NCI-H2171 (cell line): ENCODE results near the gene CCDC91.
"Not testable (repeated sequence)": the region's sequence is repeated elsewhere in the genome, so short reads cannot be mapped to it uniquely, and the experiment has no call there.

ENCODE experiments used
- DNase-seq: peaks from one replicate; lab custom pipeline; 2025; lab: John Stamatoyannopoulos, UW

Gene CCDC91

DNA sequence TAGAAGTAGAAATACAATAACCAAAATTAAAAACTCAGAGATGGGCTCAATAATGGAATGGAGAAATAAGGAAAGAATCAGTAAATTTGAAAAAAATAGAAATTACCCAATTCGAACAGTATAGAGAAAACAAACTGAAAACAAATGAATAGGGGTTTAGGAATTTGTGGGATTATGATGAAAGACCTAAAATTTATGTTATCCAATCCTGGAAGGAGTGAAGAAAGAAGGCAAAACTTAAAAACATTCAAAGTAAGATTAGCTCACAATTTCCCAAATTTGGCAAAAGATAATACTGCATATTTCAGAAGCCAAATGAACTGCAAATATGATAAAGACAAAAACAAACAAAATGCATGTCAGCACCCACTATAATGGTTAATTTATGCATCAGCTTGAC is 177.1 kb downstream of the CCDC91 start:
- DNase-seq: no peak

DNA sequence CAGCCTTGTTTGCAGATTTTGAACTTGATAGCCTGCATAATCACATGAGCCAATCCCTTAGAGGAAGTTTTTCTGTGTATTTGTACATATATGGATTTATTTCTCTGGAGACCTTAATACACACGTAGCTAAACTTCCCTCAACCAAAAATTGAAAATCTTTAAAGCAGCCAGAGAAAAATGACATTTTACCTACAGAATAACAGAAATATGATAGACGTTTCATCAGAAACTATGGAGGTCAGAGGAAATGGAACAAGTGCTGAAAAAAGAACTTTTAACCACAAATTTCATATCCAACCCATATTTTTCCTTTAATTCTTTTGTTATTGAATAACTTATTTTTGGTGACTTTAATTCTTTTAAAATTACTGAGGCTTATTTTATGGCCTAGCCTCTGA is 177.7 kb downstream of the CCDC91 start:
- DNase-seq: no peak

DNA sequence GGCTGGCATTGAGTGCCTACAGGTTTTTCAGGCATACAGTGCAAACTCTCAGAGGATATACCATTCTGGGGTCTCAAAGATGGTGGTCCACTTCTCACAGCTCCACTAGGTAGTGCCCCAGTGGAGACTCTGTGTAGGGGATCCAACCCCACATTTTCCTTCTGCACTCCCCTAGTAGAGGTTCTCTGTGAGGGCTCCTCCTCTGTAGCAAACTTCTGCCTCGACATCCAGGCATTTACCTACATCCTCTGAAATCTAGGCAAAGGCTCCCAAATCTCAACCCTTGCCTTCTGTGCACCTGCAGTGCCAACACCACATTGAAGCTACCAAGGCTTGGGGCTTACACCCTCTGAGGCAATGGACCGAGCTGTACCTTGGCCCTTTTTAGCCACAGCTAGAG is 179.2 kb downstream of the CCDC91 start:
- DNase-seq: peak; percentile 17

DNA sequence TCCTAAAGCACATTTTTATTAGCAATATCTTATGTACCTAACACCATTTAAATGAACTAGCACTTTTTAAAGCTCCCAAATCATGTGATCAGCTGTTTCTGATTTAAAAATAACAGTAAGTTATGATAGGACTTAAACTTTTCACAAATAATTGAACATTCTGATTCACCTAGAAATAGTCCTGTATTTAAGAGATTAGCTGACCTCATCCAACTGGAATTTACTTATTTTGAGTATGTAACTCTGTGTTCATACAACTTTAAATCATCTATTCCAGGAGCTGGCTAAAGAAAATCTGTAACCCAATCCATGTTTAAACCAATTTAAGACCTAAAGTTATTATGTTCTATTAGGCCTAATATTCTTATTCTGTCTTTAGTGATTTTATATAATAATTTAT is 184.3 kb downstream of the CCDC91 start:
- no peak for DNase-seq

DNA sequence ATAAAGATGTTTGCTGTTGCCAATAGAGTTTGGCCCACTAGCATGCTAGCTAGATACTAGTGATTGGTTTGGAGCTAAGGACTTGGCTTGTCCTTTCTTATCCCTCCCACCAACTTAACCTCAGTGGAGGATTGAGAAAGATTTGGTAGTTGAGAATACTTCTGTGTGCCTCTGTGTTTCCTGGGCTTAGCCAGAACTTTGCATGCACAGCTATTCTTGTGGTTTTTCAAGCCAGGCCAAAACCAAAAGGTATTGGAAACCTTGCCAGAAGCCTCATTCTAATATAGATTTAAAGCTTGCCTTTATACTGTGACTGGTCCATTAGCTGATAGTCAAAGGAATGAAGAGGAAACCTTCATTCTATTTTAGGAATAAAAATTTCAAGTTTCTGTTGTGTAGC is 188.5 kb downstream of the CCDC91 start:
- DNase-seq: no peak

DNA sequence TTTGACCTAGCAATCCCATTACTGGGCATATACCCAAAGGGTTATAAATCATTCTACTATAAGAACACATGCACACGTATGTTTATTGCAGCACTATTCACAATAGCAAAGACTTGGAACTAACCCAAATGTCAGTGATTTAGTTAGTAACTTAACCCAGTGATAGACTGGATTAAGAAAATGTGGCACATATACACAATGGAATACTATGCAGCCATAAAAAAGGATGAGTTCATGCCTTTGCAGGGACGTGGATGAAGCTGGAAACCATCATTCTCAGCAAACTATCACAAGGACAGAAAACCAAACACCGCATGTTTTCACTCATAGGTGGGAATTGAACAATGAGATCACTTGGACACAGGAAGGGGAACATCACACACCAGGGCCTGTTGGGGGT is 189.5 kb downstream of the CCDC91 start:
- DNase-seq: not testable (repeated sequence)

DNA sequence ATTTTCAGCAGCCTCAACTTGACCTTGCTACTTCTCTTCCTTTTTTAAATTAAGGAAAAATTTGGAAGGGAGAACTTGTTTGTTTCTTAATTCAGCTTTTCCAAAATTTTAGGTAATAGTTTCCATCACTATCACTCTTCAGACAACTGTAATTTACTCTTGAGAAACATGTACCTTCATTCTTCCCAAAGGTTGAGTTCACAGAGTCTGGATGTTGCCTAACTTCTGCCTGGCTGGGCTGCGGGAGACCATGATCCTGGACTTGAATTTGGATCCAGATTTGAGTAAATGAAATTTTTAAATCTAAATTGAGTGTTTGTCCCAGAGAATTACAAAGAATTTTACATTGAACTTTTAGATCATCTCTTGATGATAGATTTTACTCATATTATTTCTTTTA is 193.1 kb downstream of the CCDC91 start:
- no peak for DNase-seq

DNA sequence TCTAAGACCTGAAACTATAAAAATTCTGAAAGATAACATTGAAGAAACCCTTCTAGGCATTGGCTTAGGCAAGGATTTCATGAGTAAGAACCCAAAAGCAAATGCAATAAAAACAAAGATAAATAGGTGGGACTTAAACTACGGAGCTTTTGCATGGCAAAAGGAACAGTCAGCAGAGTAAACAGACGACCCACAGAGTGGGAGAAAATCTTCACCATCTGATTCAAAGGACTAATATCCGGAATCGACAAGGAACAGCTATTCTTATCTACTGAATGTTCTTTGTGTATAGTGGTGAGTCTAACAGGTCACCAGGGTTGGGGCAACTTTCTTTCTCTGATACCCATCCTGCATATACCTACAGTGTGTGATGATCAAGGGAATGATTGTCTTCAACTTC is 198.6 kb downstream of the CCDC91 start:
- DNase-seq: no peak

DNA sequence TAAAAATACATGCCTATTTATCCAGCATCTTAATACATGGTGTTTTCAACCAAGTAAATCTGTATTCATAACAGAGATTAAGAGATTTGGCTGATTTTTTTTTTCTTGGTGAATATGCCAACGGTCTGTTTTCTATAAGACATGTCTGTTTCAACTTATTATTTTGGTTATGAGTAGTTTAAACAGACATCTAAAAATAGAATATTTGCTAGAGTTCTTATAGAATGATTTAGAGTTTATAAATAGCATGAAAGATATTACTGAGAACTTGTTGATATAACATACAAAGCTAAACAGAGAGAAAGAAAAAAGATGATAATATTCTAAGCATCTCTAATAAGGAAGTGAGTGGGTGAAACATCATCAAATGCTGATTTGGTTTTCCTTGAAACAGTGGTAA is 199.9 kb downstream of the CCDC91 start:
- no peak for DNase-seq

DNA sequence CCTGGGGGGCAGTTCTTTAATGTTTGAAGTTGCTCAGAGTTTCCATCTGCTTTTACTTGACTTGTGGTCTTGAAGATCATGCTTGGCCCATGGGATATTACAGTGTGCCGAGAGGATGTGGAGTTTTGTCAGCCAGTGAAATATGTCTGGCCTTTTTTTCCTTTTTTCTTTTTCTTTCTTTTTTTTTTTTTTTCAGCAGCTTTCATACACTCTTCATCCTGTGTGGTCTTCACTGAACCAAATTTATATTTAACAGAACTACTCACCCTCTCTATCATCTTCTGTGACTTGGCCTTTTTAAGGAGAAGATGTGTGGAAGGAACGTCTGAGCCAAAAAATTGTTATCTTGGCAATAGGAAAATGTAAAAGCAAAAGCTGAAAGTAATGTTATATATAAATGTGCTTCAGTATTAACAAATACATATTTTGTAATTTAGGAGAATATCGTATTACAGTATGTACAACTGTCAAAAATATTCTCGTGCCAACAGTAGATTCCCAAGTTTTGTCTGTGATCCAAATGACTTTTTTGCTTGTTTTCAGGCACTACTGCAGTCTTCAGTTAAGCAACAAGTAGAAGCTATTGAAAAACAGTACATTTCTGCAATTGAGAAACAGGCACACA is 200.6 kb downstream of the CCDC91 start:
- no peak for DNase-seq

DNA sequence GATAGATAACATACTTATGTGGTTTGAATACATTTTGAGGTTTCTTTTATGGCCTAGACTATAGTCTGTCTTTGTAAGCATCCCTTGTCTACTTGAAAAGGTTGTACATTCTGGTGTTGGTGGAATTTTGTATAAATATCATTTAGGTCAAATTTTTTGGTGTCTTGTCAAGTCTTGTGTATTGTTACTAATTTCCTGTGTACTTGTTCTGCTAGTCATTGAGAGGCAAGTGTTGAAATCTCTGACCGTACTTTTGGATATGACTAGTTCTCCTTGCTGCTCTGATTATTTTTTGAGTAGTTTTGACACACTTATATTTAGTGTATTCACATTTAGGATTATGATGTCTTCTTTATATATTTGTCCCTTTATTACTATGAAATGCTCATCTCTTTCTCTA is 219.6 kb downstream of the CCDC91 start:
- DNase-seq: no peak

DNA sequence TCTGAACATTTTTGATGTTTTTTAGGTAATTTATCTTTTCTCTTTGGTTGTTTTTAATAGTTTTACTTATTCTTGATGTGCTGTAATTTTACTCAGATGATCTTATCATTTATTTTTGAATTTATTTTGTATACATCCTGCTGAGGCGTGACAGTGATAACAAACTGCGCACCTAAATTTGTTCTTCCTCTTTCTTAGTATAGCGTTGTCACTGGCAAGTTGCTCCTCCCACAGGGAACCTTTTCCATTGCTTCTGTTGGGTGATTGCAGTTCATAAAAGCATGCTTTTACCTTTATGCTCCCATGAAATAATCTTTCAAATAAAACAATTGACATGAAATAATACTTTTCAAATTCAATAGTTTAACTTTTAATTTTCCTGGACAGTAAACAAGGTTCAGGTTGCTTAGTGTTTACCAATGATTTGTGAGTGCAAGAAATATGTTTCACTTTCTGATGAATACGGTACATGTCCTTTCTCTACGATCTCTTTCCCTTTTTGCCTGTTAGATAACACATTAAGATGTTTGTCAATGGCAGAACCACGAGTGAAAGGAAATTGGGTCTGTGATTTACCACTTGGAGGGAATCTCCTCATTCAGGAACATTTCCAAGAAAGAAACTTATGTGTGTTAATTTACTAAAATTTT is 223.3 kb downstream of the CCDC91 start:
- DNase-seq: no peak

DNA sequence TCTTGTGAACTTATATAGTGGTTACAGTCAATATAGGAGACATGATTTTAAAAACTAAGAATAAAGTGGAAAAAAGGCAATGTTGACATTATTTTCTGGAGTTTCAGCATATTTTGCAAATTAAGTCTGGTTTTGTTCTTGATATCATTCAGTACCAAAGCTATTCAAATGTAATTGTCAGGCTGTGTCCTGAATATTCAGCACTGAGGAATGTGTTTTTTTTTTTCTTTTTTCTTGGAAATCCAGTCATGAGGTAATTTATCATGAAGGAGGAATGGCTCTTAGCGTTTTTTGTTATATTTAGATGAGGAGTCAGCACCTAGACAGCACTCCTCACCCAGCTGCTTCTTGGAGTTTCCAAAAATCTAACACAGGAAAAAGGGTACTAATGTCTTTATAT is 225.5 kb downstream of the CCDC91 start:
- DNase-seq: no peak

DNA sequence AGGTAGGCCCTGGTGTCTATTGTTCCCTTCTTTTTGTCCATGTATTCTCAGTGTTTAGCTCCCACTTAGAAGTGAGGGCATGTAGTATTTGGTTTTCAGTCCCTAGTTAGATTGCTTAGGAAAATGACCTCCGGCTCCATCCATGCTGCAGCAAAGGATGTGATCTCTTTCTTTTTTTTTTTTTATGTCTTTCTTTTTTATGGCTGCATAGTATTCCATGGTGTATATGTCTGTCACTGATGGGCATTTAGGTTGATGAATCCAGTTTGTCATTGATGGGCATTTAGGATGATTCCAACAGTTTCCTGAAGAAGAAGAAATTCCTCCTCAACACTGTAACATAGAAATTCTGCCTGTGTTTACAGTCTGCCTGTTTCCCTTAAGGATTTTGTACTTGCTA is 231.1 kb downstream of the CCDC91 start:
- DNase-seq: no peak

DNA sequence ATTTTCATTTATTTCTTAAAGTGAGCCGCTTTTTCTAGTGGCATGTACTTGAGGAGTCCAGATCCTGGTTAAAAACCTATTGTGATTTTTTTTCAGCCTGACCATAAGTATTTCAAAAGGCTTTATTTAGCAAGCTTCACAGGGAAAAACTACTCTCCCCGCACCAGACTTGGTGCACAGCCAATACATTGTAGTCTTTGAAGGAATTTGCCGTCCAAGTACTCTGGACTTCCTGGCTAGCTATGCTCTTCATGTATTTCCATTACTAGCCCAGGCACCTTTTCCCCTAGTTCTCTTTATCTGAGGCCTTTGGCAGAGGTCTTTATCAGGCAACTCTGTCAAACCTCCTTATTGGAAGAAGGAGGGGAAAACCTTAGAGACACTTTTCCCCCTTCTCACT is 234.7 kb downstream of the CCDC91 start:
- no peak for DNase-seq

DNA sequence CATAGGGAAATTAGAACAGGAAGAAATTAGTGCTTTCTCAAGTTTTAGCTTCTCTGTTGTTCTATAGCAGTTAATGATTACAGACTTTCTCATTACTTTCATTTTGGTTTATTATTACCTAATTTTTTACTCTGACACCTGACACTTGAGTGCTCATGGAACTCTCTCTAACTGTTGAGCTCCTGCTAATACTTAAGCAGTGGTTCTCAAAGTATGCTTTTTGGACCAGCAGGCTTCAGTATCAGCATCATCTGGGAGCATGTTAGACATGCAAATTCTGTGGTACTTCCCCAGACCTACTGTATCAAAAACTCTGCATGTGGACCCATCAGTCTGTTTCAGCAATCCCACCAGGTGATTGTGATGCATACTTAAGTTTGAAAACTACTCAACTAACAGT is 235.3 kb downstream of the CCDC91 start:
- DNase-seq: no peak

DNA sequence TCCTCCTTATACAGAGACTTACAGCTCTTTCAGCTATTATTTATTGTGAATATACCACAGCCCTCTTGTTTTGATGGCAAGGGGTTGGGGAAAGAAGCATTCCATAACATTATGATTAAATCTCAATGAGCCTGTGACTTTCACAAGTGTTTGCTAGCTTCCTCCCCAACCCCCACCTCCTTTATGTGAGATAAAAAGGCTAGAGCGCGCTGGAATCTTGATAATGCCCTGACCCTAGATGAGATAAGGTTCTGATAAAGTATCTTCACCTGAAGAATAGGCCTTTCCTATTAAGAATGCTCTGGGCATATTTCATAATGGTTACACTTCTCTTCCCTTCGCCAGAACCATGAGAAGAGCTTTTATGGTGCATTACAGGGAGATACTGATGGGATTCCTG is 236.8 kb downstream of the CCDC91 start:
- no peak for DNase-seq

DNA sequence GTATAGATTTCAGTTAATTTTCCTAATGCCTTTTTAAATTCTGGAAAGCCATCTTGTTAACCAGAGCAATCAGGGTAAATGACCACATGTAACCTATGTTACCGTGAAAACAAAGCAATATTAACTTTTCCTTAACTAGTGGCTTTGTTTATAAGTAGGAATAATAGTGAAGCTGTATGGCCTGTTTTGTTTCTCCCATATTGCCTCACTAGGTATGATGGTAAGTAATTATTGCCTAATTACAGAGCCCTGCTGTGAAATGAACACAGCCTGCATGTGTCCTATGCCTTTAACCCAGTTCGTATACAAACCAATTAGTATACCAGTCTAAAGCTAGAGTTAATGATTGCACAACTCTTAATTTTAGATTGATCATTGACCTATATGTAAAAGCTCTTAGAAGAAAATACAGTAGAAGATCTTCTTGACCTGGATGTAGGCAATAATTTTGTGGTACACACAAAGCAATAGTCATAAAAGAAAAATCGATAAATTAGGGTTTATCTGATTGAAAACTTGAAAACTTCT is 249.9 kb downstream of the CCDC91 start:
- DNase-seq: no peak

DNA sequence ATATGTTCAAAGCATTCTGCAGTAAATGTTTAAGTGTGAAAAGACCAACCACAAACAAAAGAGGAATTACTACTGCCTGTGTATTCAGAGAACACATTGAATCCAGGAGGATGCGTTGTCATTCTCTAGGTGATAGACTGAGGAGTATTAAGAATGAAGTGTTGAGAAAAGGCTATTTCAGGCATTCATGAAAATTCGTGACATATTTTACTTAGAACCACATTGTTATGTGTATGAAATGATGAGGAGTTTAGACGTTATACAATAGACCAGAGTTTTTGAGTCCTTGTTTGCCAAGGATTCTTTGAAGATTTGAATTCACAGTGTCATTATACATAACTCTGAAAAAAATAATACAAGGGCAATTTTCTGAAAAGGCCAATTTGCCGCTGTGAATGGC is 251.8 kb downstream of the CCDC91 start:
- DNase-seq: no peak

DNA sequence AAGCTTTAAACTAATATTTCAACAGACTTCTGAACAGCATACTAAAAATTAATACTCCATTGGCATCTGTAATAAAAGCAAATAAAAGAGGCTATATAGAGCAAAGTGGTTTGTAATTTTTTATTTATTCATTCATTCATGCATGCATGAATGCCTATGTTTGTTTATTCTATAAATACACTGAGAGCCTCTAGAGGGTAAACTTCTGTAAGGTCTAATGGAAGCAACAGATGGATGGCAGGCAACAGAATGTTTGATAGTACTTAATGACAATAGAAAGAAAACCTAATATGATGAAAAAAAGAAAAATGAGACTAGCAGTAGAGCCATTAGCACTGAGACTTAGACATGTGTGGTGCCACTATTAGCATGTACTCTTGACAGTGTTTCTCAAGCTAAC is 253.1 kb downstream of the CCDC91 start:
- DNase-seq: peak; percentile 99

DNA sequence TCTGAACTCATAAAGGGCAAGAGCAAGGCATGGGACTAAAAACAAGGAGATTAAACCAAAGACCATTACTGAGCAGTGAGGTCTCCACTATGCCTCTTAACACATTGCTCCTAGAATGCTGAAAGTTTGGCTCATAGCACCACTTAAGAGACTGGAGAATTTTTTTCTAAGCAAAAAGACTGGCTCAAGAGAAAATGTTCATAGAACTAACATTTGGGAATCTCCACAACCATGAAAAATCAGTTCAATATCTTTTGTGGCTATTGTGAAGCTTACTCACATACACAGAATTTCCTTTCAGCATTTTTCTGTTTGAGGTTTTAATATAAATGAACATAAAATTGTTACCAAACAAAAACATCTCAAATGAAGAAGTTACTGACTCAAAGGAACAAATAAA is 255.8 kb downstream of the CCDC91 start:
- DNase-seq: no peak

DNA sequence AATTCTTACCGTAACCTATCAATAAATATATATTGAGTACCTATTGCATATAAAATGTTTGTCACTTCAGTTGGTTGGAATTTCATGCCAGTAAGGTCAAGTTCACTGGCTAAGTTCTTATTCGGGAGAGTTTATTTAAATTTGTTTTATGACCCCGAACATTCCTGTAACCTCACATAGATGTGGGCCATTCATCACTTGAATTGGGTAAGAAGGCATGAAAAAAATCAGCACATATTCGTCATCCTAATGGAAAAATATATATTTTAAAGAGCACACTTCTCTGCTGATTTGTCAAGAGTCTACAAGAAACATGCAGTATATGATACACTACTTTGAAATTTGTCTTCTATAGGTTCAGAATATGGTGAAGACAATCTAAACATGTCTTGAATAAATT is 263.4 kb downstream of the CCDC91 start:
- DNase-seq: no peak

DNA sequence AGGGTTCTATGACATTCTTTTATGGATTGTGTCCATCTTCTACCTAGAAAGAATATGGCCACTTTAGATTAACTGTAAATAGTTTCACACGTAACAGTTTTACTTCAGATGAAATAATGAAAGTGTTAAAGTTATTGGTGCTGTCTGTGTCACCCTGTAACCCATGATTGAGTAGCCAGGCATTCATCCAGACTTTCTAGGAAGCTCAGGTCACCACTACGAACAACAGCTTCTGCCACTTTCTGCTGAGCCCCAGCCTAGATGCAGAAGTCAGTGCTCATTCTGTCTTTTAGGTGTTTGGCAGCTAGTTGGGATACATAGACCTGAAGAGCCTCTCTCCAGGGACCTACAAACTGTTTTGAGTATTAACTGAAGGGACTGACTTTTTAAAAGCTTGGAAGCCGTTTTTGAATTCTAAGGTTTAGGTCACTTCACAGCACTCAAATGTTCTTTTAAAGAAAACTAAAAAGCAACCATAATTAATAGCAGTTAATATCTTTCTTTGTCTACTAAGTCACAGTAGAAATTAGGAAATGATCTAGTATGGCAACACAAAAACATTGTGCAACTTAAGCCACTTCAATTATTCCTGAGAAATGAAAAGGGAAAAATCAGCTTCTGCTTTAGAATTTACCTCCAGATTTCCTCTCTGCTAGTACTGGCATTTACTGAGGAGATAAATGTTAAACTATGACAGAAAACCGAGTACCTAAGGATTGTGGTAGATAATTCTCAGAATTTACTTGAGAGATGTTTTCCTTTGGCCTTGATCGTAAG is 266.9 kb downstream of the CCDC91 start:
- no peak for DNase-seq
